Chondrocyte (in vitro differentiated cells): ENCODE measurements around the gene CLIP4. TPM values are rescaled to one million over a fixed set of nuclear protein-coding genes. Genes with fewer than 3 reads are reported as not detected.
A peak's percentile ranks its signal among the peaks of the same experiment; 100 is the strongest.

Experiments used
- DNase-seq: peaks from one replicate; pipeline ENCODE4 v3.0.0; 2021; ENCODE audit warnings: mixed read lengths, low spot score
- H3K27ac Mint-ChIP-seq: one replicate; pipeline ENCODE4 v1.8.0; 2021; ENCODE audit warnings: mild to moderate bottlenecking, moderate library complexity, mixed read lengths; ENCODE audit not compliant: unreplicated experiment
- H3K27me3 Mint-ChIP-seq: 2 replicates; pipeline ENCODE4 v1.8.0; 2021; ENCODE audit warnings: low read depth, mixed read lengths
- H3K36me3 Mint-ChIP-seq: 2 replicates; pipeline ENCODE4 v1.8.0; 2021; ENCODE audit warnings: low read depth, mixed read lengths
- H3K4me1 Mint-ChIP-seq: 2 replicates; pipeline ENCODE4 v1.8.0; 2021; ENCODE audit warnings: low read depth, mild to moderate bottlenecking, mixed read lengths
- H3K4me3 Mint-ChIP-seq: one replicate; pipeline ENCODE4 v1.8.0; 2021; ENCODE audit warnings: mild to moderate bottlenecking, moderate library complexity, mixed read lengths; ENCODE audit not compliant: unreplicated experiment
- H3K9me3 Mint-ChIP-seq: 2 replicates; pipeline ENCODE4 v1.8.0; 2021; ENCODE audit warnings: low read depth, mixed read lengths
- total RNA-seq: library from RNA; stranded (reverse); gene quantifications from 3 replicates; pipeline ENCODE4 v1.2.1, GENCODE V29; 2021
- TF ChIP-seq, protein P1 (sequence below): fragments of 200-600 bp; sonication (generic); IDR thresholded peaks from 2 replicates; pipeline ENCODE4 v1.5.0; 2021; ENCODE audit warnings: antibody characterized with exemption, mild to moderate bottlenecking, moderate library complexity

The CLIP4 gene
- total RNA-seq, 1 donor from 2014 or later, result 30.1 TPM

DNA sequence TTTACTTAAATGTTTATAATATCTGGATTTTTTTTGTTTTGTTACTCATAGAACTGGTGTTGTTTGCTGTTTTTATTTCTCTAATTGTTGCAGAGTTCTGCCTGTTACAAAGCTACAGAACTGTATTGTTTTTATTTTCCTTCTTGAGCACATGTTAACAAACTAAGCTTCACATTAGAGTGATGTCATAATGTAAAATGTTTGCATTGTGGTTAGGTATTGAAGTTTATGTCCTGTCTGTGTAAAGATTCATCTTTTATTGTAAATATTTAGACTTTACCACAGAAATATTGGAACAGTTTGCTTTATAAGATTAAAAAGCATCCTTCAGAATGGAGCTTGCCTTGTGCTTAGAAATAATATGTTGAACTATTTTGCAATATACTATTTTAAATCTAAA, 67.7 kb downstream of the CLIP4 start:
- no peak for DNase-seq
- Mint-ChIP-seq H3K27me3 (no peaks in the 10 kb centered on the region), H3K27ac (no peak overlapping the region), H3K4me3 (no peak overlapping the region), H3K36me3 (peaks cover 18% of the 10 kb centered on the region), H3K9me3 (peaks cover 2% of the 10 kb centered on the region), H3K4me1 (peaks cover 4% of the 10 kb centered on the region)
- TF ChIP-seq, protein P1, sequence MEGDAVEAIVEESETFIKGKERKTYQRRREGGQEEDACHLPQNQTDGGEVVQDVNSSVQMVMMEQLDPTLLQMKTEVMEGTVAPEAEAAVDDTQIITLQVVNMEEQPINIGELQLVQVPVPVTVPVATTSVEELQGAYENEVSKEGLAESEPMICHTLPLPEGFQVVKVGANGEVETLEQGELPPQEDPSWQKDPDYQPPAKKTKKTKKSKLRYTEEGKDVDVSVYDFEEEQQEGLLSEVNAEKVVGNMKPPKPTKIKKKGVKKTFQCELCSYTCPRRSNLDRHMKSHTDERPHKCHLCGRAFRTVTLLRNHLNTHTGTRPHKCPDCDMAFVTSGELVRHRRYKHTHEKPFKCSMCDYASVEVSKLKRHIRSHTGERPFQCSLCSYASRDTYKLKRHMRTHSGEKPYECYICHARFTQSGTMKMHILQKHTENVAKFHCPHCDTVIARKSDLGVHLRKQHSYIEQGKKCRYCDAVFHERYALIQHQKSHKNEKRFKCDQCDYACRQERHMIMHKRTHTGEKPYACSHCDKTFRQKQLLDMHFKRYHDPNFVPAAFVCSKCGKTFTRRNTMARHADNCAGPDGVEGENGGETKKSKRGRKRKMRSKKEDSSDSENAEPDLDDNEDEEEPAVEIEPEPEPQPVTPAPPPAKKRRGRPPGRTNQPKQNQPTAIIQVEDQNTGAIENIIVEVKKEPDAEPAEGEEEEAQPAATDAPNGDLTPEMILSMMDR, result no peak

DNA sequence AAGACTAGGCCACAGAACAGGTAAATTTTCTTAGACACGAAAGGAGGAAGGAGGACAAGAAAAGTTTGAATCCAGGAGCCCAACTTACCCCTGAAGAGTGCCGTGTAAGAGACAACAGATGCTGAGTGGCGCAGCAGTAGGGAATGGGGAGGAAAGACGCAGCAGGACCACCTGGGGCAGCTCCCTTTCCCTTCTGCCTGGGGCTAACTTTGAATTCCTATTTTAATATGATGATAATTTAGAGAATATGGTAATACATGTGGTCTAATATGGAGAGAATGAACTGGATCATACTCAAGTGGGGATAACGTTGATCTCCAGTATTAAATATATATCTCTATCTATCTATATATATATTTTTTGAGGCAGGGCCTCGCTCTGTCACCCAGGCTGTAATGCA, 69.3 kb downstream of the CLIP4 start:
- no peak overlapping the region for H3K27ac Mint-ChIP-seq
- TF ChIP-seq, protein P1, result no peak
- H3K4me3 Mint-ChIP-seq, result no peak overlapping the region
- peaks cover 5% of the 10 kb centered on the region for H3K4me1 Mint-ChIP-seq
- H3K36me3 Mint-ChIP-seq, result peaks cover 16% of the 10 kb centered on the region
- peaks cover 2% of the 10 kb centered on the region for H3K9me3 Mint-ChIP-seq
- DNase-seq, result no peak
- H3K27me3 Mint-ChIP-seq, result no peaks in the 10 kb centered on the region

DNA sequence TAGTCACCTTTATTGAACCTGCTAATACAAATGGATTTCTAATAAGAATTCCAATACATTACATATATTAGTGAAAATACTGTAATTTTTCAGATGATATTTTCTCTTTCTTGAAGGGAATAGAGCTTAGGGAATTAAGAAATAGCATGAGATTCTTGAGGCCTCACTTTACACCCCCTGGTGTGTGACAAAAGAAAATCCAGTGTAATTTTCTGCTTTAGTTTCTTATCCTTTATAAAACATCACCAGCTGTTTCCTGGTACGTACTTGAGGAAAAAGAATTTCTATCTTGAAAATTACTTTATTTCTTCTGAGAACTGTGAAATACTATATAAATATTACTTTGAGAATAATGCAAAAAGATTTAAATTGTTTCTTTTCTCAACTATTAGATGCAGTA, 71.6 kb downstream of the CLIP4 start:
- H3K4me1 Mint-ChIP-seq, result peaks cover 5% of the 10 kb centered on the region
- no peak for DNase-seq
- peaks cover 7% of the 10 kb centered on the region for H3K36me3 Mint-ChIP-seq
- TF ChIP-seq, protein P1, result peak; percentile 26
- no peaks in the 10 kb centered on the region for H3K27me3 Mint-ChIP-seq
- H3K27ac Mint-ChIP-seq, result no peak overlapping the region
- no peak overlapping the region for H3K4me3 Mint-ChIP-seq
- peaks cover 2% of the 10 kb centered on the region for H3K9me3 Mint-ChIP-seq

DNA sequence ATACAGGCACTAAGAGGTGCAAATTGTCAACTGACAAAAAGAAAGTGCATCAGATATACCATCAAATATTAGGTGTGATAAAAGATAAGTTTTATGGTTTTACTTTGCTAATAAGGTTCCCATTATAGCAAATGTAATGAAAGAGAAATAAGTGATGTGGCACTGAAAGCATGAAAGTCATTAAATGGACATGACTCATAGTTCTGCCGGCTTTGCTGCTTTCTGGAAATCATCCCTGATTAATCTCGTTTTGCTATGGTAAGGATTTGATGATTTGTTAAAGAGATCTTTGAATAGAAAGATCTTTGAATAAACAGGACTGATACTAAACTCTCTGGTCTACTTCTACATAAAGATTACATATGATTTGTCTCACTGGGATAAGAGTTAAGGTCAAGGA, 72.7 kb downstream of the CLIP4 start:
- peaks cover 7% of the 10 kb centered on the region for H3K36me3 Mint-ChIP-seq
- H3K27me3 Mint-ChIP-seq, result no peaks in the 10 kb centered on the region
- DNase-seq, result no peak
- H3K4me1 Mint-ChIP-seq, result peaks cover 12% of the 10 kb centered on the region
- TF ChIP-seq, protein P1, result no peak
- no peak overlapping the region for H3K27ac Mint-ChIP-seq
- no peak overlapping the region for H3K4me3 Mint-ChIP-seq
- peaks cover 2% of the 10 kb centered on the region for H3K9me3 Mint-ChIP-seq

DNA sequence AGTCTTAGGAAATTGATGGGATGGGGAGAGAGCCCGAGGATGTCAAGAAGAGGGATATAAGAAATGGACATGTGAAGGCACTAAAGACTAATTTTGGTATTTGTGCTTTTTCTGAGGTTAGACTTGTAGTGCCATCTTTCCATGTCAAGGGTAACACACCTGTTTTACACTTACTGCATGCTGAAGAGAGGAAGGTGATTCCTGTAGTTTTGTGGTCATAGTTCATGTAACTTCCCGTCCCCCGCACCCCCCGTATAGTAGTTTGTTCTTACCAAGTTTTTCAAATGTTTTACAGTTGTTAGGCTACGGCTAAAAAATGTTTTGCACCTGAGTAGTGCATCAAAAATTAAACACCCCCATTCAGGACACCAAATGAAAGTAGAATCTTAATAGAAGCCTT, 73.8 kb downstream of the CLIP4 start:
- Mint-ChIP-seq H3K4me3 (no peak overlapping the region), H3K27me3 (no peaks in the 10 kb centered on the region), H3K27ac (no peak overlapping the region), H3K4me1 (peaks cover 12% of the 10 kb centered on the region), H3K9me3 (peaks cover 2% of the 10 kb centered on the region), H3K36me3 (peaks cover 7% of the 10 kb centered on the region)
- no peak for DNase-seq
- TF ChIP-seq, protein P1, result no peak
